ENCODE measurements around the gene DGKD.

- no peak for TF ChIP-seq POLR2AphosphoS5 (IDR thresholded peaks at IDR 0.05; ENCODE audit: low read depth, low read length)
- TF ChIP-seq POLR2A (IDR thresholded peaks at IDR 0.05; ENCODE audit: low read depth, low read length), result no peak
Measured at GRCh38 chr2:233458826-233459225, 104.5 kb downstream of the DGKD start.

Measured in GM12891 (cell line).